IMR-90 (cell line): ENCODE results near the gene PDF. TPM values are rescaled to one million over a fixed set of nuclear protein-coding genes. Genes with fewer than 3 reads are reported as not detected.

Source experiments
- ATAC-seq: fragments of 200-7000 bp; cut with Tn5 transposase; 2 replicates; pipeline ENCODE4 v1.9.1; 2020; ENCODE audit warnings: low read depth, mild to moderate bottlenecking, moderate library complexity
- BruUV-seq: library from RNA; stranded (reverse); fragments of 400-500 nt; replicated peaks from 2 replicates; lab custom pipeline; 2021; lab: Mats Ljungman, UMichigan
- CTCF ChIA-PET: fragments of 300-600 bp; formaldehyde crosslinking; extraction: SDS; loops from one replicate; lab custom pipeline; 2021; ENCODE audit warnings: antibody characterized with exemption; lab: Yijun Ruan, JAX
- POLR2A ChIA-PET: fragments of 300-600 bp; sonication (Branson Sonifier 250); formaldehyde crosslinking; loops from one replicate; lab custom pipeline; 2022; ENCODE audit warnings: antibody characterized with exemption; ENCODE audit not compliant: unreplicated experiment; lab: Charles Lee
- DNase-seq: peaks from one replicate; pipeline ENCODE4 v3.0.0; 2013
- H2AFZ ChIP-seq: replicated peaks from 2 replicates; pipeline ENCODE3; 2013; ENCODE audit warnings: low read length, mild to moderate bottlenecking; ENCODE audit not compliant: poor library complexity
- H2AK5ac ChIP-seq: 2 replicates; pipeline ENCODE4 v1.6.1; 2013; ENCODE audit warnings: low read depth, low read length, inconsistent platforms
- H2AK9ac ChIP-seq: replicated peaks from 2 replicates; pipeline ENCODE3; 2013; ENCODE audit warnings: mild to moderate bottlenecking, low read depth, low read length, moderate library complexity; ENCODE audit not compliant: poor library complexity
- H2BK120ac ChIP-seq: 2 replicates; pipeline ENCODE4 v1.6.1; 2013; ENCODE audit warnings: low read depth, low read length, inconsistent platforms
- H2BK15ac ChIP-seq: 3 replicates; pipeline ENCODE4 v1.6.1; 2013; ENCODE audit warnings: low read depth, low read length, inconsistent platforms
- H2BK20ac ChIP-seq: 2 replicates; pipeline ENCODE4 v1.6.1; 2013; ENCODE audit warnings: low read depth, mild to moderate bottlenecking, inconsistent platforms, low read length, moderate library complexity
- H2BK5ac ChIP-seq: 2 replicates; pipeline ENCODE4 v1.6.1; 2013; ENCODE audit warnings: mild to moderate bottlenecking, low read depth, low read length, inconsistent platforms; ENCODE audit not compliant: poor library complexity, severe bottlenecking
- H3K14ac ChIP-seq: replicated peaks from 2 replicates; pipeline ENCODE4 v1.6.1; 2013; ENCODE audit warnings: low read depth, low read length, inconsistent platforms
- H3K18ac ChIP-seq: 2 replicates; pipeline ENCODE4 v1.6.1; 2013; ENCODE audit warnings: low read depth, low read length, control low read depth
- H3K23ac ChIP-seq: 2 replicates; pipeline ENCODE4 v1.6.1; 2013; ENCODE audit warnings: low read depth, low read length, inconsistent platforms
- H3K27ac ChIP-seq: 2 replicates; pipeline ENCODE4 v1.5.1; 2013; ENCODE audit warnings: mild to moderate bottlenecking, control low read depth, low read length; ENCODE audit not compliant: insufficient read depth
- H3K27me3 ChIP-seq: 2 replicates; pipeline ENCODE4 v1.6.1; 2013; ENCODE audit warnings: low read length; ENCODE audit not compliant: control insufficient read depth, insufficient read depth
- H3K36me3 ChIP-seq: 2 replicates; pipeline ENCODE4 v1.6.1; 2013; ENCODE audit warnings: low read length, mixed read lengths; ENCODE audit not compliant: control insufficient read depth, insufficient read depth
- H3K4ac ChIP-seq: 2 replicates; pipeline ENCODE4 v1.6.1; 2013; ENCODE audit warnings: low read depth, low read length, inconsistent platforms
- H3K4me1 ChIP-seq: 2 replicates; pipeline ENCODE4 v1.6.1; 2013; ENCODE audit warnings: low read length, mixed read lengths; ENCODE audit not compliant: control insufficient read depth, insufficient read depth
- H3K4me2 ChIP-seq: 2 replicates; pipeline ENCODE4 v1.6.1; 2013; ENCODE audit warnings: low read depth, mild to moderate bottlenecking, control low read depth, low read length, moderate library complexity
- H3K4me3 ChIP-seq: 2 replicates; pipeline ENCODE4 v1.5.1; 2013; ENCODE audit warnings: low read depth, mild to moderate bottlenecking, control low read depth, low read length, moderate library complexity; ENCODE audit not compliant: insufficient read depth
- H3K56ac ChIP-seq: 2 replicates; pipeline ENCODE4 v1.6.1; 2013; ENCODE audit warnings: low read length, inconsistent platforms; ENCODE audit not compliant: insufficient read depth; ENCODE audit errors: extremely low read depth
- H3K79me1 ChIP-seq, 2 experiments: 2 replicates each; pipeline ENCODE4 v1.6.1; 2013; ENCODE audit warnings: low read length in 2 of 2, inconsistent platforms in 1 of 2, low read depth in 1 of 2
- H3K9ac ChIP-seq: 2 replicates; pipeline ENCODE4 v1.6.1; 2013; ENCODE audit warnings: low read depth, low read length, control low read depth
- H3K9me1 ChIP-seq: 2 replicates; pipeline ENCODE4 v1.6.1; 2013; ENCODE audit warnings: low read length, inconsistent platforms; ENCODE audit not compliant: insufficient read depth
- H3K9me3 ChIP-seq: 2 replicates; pipeline ENCODE4 v1.6.1; 2013; ENCODE audit warnings: low read length; ENCODE audit not compliant: control insufficient read depth, insufficient read depth
- H4K20me1 ChIP-seq: 2 replicates; pipeline ENCODE4 v1.6.1; 2013; ENCODE audit warnings: low read length, inconsistent platforms; ENCODE audit not compliant: insufficient read depth
- H4K5ac ChIP-seq: 2 replicates; pipeline ENCODE4 v1.6.1; 2013; ENCODE audit warnings: mild to moderate bottlenecking, low read depth, low read length, control low read depth
- H4K8ac ChIP-seq, 2 experiments: 2 replicates each; pipeline ENCODE4 v1.6.1; 2013; ENCODE audit warnings: low read depth in 2 of 2, low read length in 2 of 2, control low read depth in 1 of 2, inconsistent platforms in 1 of 2
- H4K91ac ChIP-seq: 2 replicates; pipeline ENCODE4 v1.6.1; 2013; ENCODE audit warnings: low read depth, low read length, inconsistent platforms; ENCODE audit not compliant: insufficient read depth
- BHLHE40 ChIP-seq: fragments of 150-350 bp; IDR thresholded peaks from 2 replicates; pipeline ENCODE4 v1.6.1; 2016; ENCODE audit warnings: mild to moderate bottlenecking, low read depth, low read length
- CEBPB ChIP-seq: IDR thresholded peaks from 2 replicates; pipeline ENCODE4 v1.6.1; 2012; ENCODE audit warnings: low read depth, low read length, improper control_type of control experiment
- CHD1 ChIP-seq: IDR thresholded peaks from 2 replicates; pipeline ENCODE4 v1.6.1; 2012; ENCODE audit warnings: low read depth, low read length, improper control_type of control experiment
- CTCF ChIP-seq: conservative IDR thresholded peaks from 2 replicates; pipeline ENCODE4 v1.5.1; 2012; ENCODE audit warnings: mild to moderate bottlenecking, low read depth, low read length, improper control_type of control experiment
- FOS ChIP-seq: fragments of 150-350 bp; IDR thresholded peaks from 2 replicates; pipeline ENCODE4 v1.6.1; 2016; ENCODE audit warnings: low read depth, low read length
- MAFK ChIP-seq: IDR thresholded peaks from 2 replicates; pipeline ENCODE4 v1.6.1; 2012; ENCODE audit warnings: low read depth, low read length, improper control_type of control experiment
- MAZ ChIP-seq: IDR thresholded peaks from 2 replicates; pipeline ENCODE4 v1.6.1; 2012; ENCODE audit warnings: low read depth, mild to moderate bottlenecking, low read length, improper control_type of control experiment, moderate library complexity, borderline replicate concordance
- POLR2A ChIP-seq: IDR thresholded peaks from 2 replicates; pipeline ENCODE4 v1.6.1; 2012; ENCODE audit warnings: mild to moderate bottlenecking, low read depth, low read length
- RAD21 ChIP-seq: IDR thresholded peaks from 2 replicates; pipeline ENCODE4 v1.6.1; 2012; ENCODE audit warnings: low read length, improper control_type of control experiment
- RCOR1 ChIP-seq: IDR thresholded peaks from 2 replicates; pipeline ENCODE4 v1.6.1; 2012; ENCODE audit warnings: mild to moderate bottlenecking, low read length, improper control_type of control experiment; ENCODE audit not compliant: insufficient replicate concordance
- SMC3 ChIP-seq: fragments of 150-350 bp; IDR thresholded peaks from 2 replicates; pipeline ENCODE4 v1.6.1; 2016; ENCODE audit warnings: low read depth, mild to moderate bottlenecking, antibody characterized with exemption, low read length, moderate library complexity
- USF2 ChIP-seq: fragments of 150-350 bp; IDR thresholded peaks from 2 replicates; pipeline ENCODE4 v1.6.1; 2017; ENCODE audit warnings: mild to moderate bottlenecking, antibody characterized with exemption, low read length, low read depth
- WGBS, 2 experiments: methylation state at CpG; one replicate each; pipeline versions ENCODE4 v1.1.5 to v1.1.7; 2013; ENCODE audit warnings: missing lambda C conversion rate in 2 of 2; ENCODE audit not compliant: insufficient read length in 1 of 2; ENCODE audit errors: extremely low coverage in 2 of 2; 5-methylcytosine and 5-hydroxymethylcytosine counted together
- dilution Hi-C: fragments of 300-500 bp; cut with HindIII; formaldehyde crosslinking; loops from one replicate; pipeline ENCODE4 v1.14.3; 2018; ENCODE audit warnings: low sequenced_read_pairs; ENCODE audit not compliant: unreplicated experiment
- in situ Hi-C: fragments of 300-500 bp; cut with MboI; formaldehyde crosslinking; loops from 3 replicates; pipeline ENCODE4 v1.14.3; 2019; ENCODE audit warnings: low sequenced_read_pairs, inconsistent platforms, mixed read lengths
- intact Hi-C: fragments of 100-400 bp; cut with micrococcal nuclease; formaldehyde crosslinking; loops from 2 replicates; pipeline ENCODE4 v1.10.0; 2022
- polyA plus RNA-seq, 3 experiments: library from polyadenylated mRNA; depleted of rRNA; stranded (reverse); fragments of >200 nt; gene quantifications; 2 replicates each; pipeline ENCODE4 v1.2.3, GENCODE V29; 2012; ENCODE audit warnings: low replicate concordance in 1 of 3
- total RNA-seq: library from RNA; depleted of rRNA; stranded (reverse); fragments of >200 nt; gene quantifications from 2 replicates; pipeline ENCODE4 v1.2.3, GENCODE V29; 2012

Gene PDF
- total and polyA plus RNA-seq, 2 of the 4 experiments (the other 2 are of a cell fraction): 4.5 to 6.4 TPM

- Histone ChIP-seq H3K9me1 (peaks cover 2% of the 10 kb centered on the region), H3K4me2 (no peak overlapping the region), H3K9ac (no peak overlapping the region), H2AK9ac (no peak overlapping the region), H3K79me1 (peaks cover 28 to 42% of the 10 kb centered on the region in 2 experiments), H3K56ac (no peak overlapping the region), H3K14ac (no peak overlapping the region), H2BK15ac (no peak overlapping the region), H3K27ac (no peak overlapping the region), H3K27me3 (no peaks in the 10 kb centered on the region), H2BK120ac (no peak overlapping the region), H4K91ac (no peak overlapping the region), H2AK5ac (no peak overlapping the region), H4K20me1 (0 out of 2 replicates have a peak, but pooled peaks cover 1% of the 10 kb centered on the region), H2BK20ac (no peak overlapping the region), H3K4me1 (no peaks in the 10 kb centered on the region), H2AFZ (no peak overlapping the region), H3K18ac (no peak overlapping the region), H3K4me3 (no peak overlapping the region), H3K9me3 (no peaks in the 10 kb centered on the region), H4K5ac (no peak overlapping the region), H3K23ac (no peak overlapping the region), H3K4ac (no peak overlapping the region), H4K8ac (no peak overlapping the region), H2BK5ac (no peak overlapping the region), H3K36me3 (peaks cover 18% of the 10 kb centered on the region)
- TF ChIP-seq RAD21 (no peak), BHLHE40 (no peak), SMC3 (no peak), CHD1 (no peak), CEBPB (no peak), MAZ (no peak), FOS (no peak), CTCF (no peak), POLR2A (no peak), USF2 (no peak), RCOR1 (no peak), MAFK (no peak)
- DNase-seq: peak; percentile 6
- intact Hi-C loops (no loop called here), dilution Hi-C loops (no loop called here), in situ Hi-C loops (no loop called here)
- CTCF ChIA-PET: no interaction called here
- no TSS peak for BruUV-seq
- no CpG with 5 or more reads among the region's 1 CpG for WGBS, 2 experiments
- ATAC-seq: no peak
- POLR2A ChIA-PET: interaction anchor here (0.5 to 0.6 kb wide), 3 partner anchors 17 to 286 kb away, joined by 3 to 7 read pairs (median 4); no protein-coding TSS in a partner anchor
Observed at GRCh38 chr16:69378760-69379159, 48.4 kb upstream of the PDF start.
